Upper lobe of right lung (tissue), 1 donor: ENCODE results near the gene ADCK2. TPM values are rescaled to one million over a fixed set of nuclear protein-coding genes. Genes with fewer than 3 reads are reported as not detected.

Experiments used
- ATAC-seq: fragments of 200-7000 bp; cut with Tn5 transposase; one replicate; pipeline ENCODE4 v1.9.1; 2020; ENCODE audit warnings: mild to moderate bottlenecking, moderate library complexity
- DNase-seq: peaks from one replicate; pipeline ENCODE4 v3.0.0-alpha.2; 2020
- H3K27ac ChIP-seq: fragments of 200-600 bp; one replicate; pipeline ENCODE4 v1.8.0; 2022
- H3K27me3 ChIP-seq: fragments of 200-600 bp; one replicate; pipeline ENCODE4 v1.8.0; 2022; ENCODE audit warnings: mild to moderate bottlenecking
- H3K36me3 ChIP-seq: fragments of 200-600 bp; one replicate; pipeline ENCODE4 v1.8.0; 2022
- H3K4me1 ChIP-seq: fragments of 200-600 bp; one replicate; pipeline ENCODE4 v1.8.0; 2022
- H3K4me3 ChIP-seq: fragments of 200-600 bp; one replicate; pipeline ENCODE4 v1.8.0; 2022; ENCODE audit warnings: mild to moderate bottlenecking
- H3K9me3 ChIP-seq: fragments of 200-600 bp; one replicate; pipeline ENCODE4 v1.8.0; 2022
- CTCF ChIP-seq: fragments of 200-600 bp; IDR thresholded peaks from one replicate; pipeline ENCODE4 v1.8.0; 2022; ENCODE audit warnings: antibody characterized with exemption
- intact Hi-C: fragments of 100-400 bp; cut with DNase I; formaldehyde crosslinking; loops from one replicate; pipeline ENCODE4 v1.11.0; 2022
- total RNA-seq: library from RNA; stranded (reverse); fragmentation: NEBNext Ultra II Directional; extraction: Animal tissue kit (Norgen Biotek cat#: 25700); gene quantifications from one replicate; pipeline ENCODE4 v1.2.1, GENCODE V29; 2021
- donor health status: DM: no; HTN: yes; CAD: no; lungs with severe emphysema.

The ADCK2 gene
- total RNA-seq, 1 donor from 2014 or later: 18.2 TPM

DNA sequence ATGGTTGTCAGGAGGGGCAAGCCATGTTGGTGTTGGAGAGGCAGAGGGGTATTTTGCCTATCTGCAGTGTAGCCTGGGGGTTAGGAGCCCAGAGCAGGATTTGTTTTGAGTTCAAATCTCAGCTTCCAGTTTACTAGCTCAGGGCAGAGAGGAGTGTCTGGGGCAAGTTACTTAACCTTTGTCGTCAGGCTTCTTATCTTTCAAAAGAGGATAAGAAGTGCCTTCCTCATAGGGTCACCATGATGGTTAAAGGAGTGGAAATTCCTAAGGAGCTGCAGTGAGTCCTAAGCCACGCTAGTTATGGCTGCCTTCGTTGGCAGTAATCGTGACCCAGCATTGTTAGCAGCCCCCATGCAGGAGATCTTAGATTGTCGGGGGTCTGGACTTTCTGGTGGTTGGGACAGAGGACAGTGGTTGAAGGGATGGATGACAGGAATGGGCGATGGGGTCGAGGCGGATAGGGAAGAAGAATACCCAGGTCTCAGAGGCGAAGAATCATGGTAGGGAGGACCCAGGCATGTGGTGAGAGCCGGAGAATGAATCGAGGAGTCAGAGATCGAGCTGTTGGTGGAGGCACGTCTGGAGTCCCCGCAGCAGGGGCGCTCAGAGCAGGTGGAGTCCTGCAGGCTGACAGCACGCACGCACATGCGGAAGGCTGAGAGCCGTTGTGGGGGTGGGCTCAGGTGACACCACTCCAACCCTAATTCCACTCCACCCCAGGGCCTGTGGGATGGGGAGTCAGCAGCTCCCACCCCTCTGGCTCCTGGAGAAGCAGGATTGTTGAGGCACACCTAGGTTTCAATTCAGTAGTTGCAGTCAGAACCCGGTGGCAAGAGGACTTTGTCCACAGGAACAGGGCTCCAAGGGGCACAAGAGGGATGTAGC is 11.6 kb downstream of the ADCK2 start:
- Histone ChIP-seq H3K4me1 (no peaks in the 10 kb centered on the region), H3K27ac (no peak overlapping the region), H3K9me3 (no peaks in the 10 kb centered on the region), H3K4me3 (no peak overlapping the region), H3K27me3 (no peaks in the 10 kb centered on the region), H3K36me3 (peaks cover 36% of the 10 kb centered on the region)
- no peak for TF ChIP-seq CTCF
- ATAC-seq: peak; percentile 19
- no peak for DNase-seq
- intact Hi-C loops: no loop called here

GRCh38 chr7:140685407-140686087 is 12.8 kb downstream of the ADCK2 start:
- Histone ChIP-seq H3K4me3 (no peak overlapping the region), H3K27ac (no peak overlapping the region), H3K4me1 (no peaks in the 10 kb centered on the region), H3K27me3 (no peaks in the 10 kb centered on the region), H3K9me3 (no peaks in the 10 kb centered on the region), H3K36me3 (peaks cover 35% of the 10 kb centered on the region)
- TF ChIP-seq CTCF: no peak
- intact Hi-C loops: no loop called here
- DNase-seq (no peak), ATAC-seq (no peak)

GRCh38 chr7:140686921-140687320 is 14.2 kb downstream of the ADCK2 start:
- Histone ChIP-seq H3K27me3 (no peaks in the 10 kb centered on the region), H3K9me3 (no peaks in the 10 kb centered on the region), H3K4me3 (no peak overlapping the region), H3K27ac (no peak overlapping the region), H3K36me3 (peaks cover 29% of the 10 kb centered on the region), H3K4me1 (no peaks in the 10 kb centered on the region)
- DNase-seq: no peak
- no peak for TF ChIP-seq CTCF
- intact Hi-C loops: no loop called here
- no peak for ATAC-seq

DNA sequence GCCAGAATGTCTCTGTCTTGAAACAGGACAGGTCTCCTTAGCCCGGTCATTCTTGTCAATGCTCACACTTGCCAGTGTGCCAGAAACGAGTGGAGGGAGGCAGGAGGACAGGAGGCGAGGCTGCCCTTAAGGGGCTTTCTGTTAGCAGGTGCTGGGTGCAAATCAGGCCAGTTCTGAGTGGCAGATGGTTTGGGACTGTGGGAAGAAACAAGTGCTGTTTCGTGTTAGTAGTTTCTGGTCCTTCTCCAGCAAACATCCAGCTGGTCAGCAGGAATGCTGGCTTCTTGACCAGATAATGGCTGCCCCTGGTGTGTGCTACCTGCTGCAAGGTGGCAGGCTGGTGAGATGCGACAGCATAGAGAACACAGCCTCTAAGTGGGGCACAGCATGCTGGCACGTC is 15.6 kb downstream of the ADCK2 start:
- intact Hi-C loops: no loop called here
- no peaks in the 10 kb centered on the region for H3K4me1 ChIP-seq
- peaks cover 35% of the 10 kb centered on the region for H3K36me3 ChIP-seq
- DNase-seq: no peak
- ATAC-seq: no peak
- H3K9me3 ChIP-seq: no peaks in the 10 kb centered on the region
- no peaks in the 10 kb centered on the region for H3K27me3 ChIP-seq
- H3K4me3 ChIP-seq: no peak overlapping the region
- no peak overlapping the region for H3K27ac ChIP-seq
- TF ChIP-seq CTCF: no peak

- Histone ChIP-seq H3K4me3 (no peak overlapping the region), H3K36me3 (peaks cover 35% of the 10 kb centered on the region), H3K9me3 (no peaks in the 10 kb centered on the region), H3K27ac (no peak overlapping the region), H3K4me1 (no peaks in the 10 kb centered on the region), H3K27me3 (no peaks in the 10 kb centered on the region)
- intact Hi-C loops: no loop called here
- no peak for DNase-seq
- TF ChIP-seq CTCF: no peak
- ATAC-seq: no peak
These were observed 16.7 kb downstream of the ADCK2 start for GRCh38 chr7:140689199-140690152.
